CD14-positive monocyte (primary cell): ENCODE measurements around the gene CLIC3. TPM values are rescaled to one million over a fixed set of nuclear protein-coding genes. Genes with fewer than 3 reads are reported as not detected.

Experiments used
- DNase-seq, 3 donors: peaks; one replicate each; pipeline ENCODE4 v3.0.0-alpha.2; 2011 to 2022
- H2AFZ ChIP-seq: 2 replicates; pipeline ENCODE4 v1.6.0; 2012; ENCODE audit warnings: mild to moderate bottlenecking, low read depth, low read length, inconsistent platforms; ENCODE audit not compliant: insufficient read depth, poor library complexity, severe bottlenecking
- H3K27ac ChIP-seq, 2 donors: 1 replicate in 1 of 2; 2 replicates in 1 of 2; pipeline ENCODE4 v1.5.1; 2012 to 2013; ENCODE audit warnings: low read length in 2 of 2, control low read depth in 1 of 2, inconsistent platforms in 1 of 2, low read depth in 1 of 2, mild to moderate bottlenecking in 1 of 2
- H3K27me3 ChIP-seq, 2 donors: one replicate each; pipeline versions ENCODE4 v1.6.0 to v1.6.1; 2011 to 2013; ENCODE audit warnings: low read length in 2 of 2; ENCODE audit not compliant: control insufficient read depth in 2 of 2, insufficient read depth in 2 of 2
- H3K36me3 ChIP-seq, 2 donors: replicated peaks in 1 of 2; 1 replicate in 1 of 2; 2 replicates in 1 of 2; pipeline versions ENCODE4 v1.5.1 to v1.6.1; 2012 to 2013; ENCODE audit warnings: low read length in 2 of 2, control low read depth in 1 of 2, inconsistent platforms in 1 of 2, mild to moderate bottlenecking in 1 of 2; ENCODE audit not compliant: insufficient read depth in 2 of 2, control insufficient read depth in 1 of 2
- H3K4me1 ChIP-seq, 2 donors: 1 replicate in 1 of 2; 2 replicates in 1 of 2; pipeline versions ENCODE4 v1.5.1 to v1.6.1; 2012 to 2013; ENCODE audit warnings: low read length in 2 of 2, control low read depth in 1 of 2, inconsistent platforms in 1 of 2, mild to moderate bottlenecking in 1 of 2, moderate library complexity in 1 of 2; ENCODE audit not compliant: insufficient read depth in 2 of 2, control insufficient read depth in 1 of 2
- H3K4me2 ChIP-seq: replicated peaks from 2 replicates; pipeline ENCODE3; 2012; ENCODE audit warnings: low read length, moderate library complexity, mild to moderate bottlenecking; ENCODE audit not compliant: poor library complexity, severe bottlenecking; ENCODE audit errors: extremely low read depth
- H3K4me3 ChIP-seq, 3 experiments: fragments of 200-600 bp in 1 of 3; sonication (generic) in 1 of 3; replicated peaks in 1 of 3; 1 replicate in 2 of 3; 2 replicates in 1 of 3; pipeline ENCODE4 v1.5.1; 2011 to 2013; ENCODE audit warnings: low read length in 3 of 3, mild to moderate bottlenecking in 3 of 3, control low read depth in 2 of 3, low read depth in 2 of 3, inconsistent platforms in 1 of 3, moderate library complexity in 1 of 3
- H3K79me2 ChIP-seq: 2 replicates; pipeline ENCODE4 v1.6.0; 2012; ENCODE audit warnings: mild to moderate bottlenecking, control low read depth, inconsistent platforms, low read length, moderate library complexity; ENCODE audit not compliant: insufficient read depth
- H3K9ac ChIP-seq: 2 replicates; pipeline ENCODE4 v1.6.0; 2017; ENCODE audit warnings: low read length, mild to moderate bottlenecking; ENCODE audit not compliant: insufficient read depth, poor library complexity, severe bottlenecking
- H3K9me3 ChIP-seq, 2 donors: replicated peaks in 1 of 2; 1 replicate in 1 of 2; 2 replicates in 1 of 2; pipeline versions ENCODE4 v1.5.1 to v1.6.1; 2012 to 2013; ENCODE audit warnings: low read length in 2 of 2, control low read depth in 1 of 2; ENCODE audit not compliant: control insufficient read depth in 1 of 2, insufficient read depth in 1 of 2
- H4K20me1 ChIP-seq: 2 replicates; pipeline ENCODE4 v1.6.0; 2012; ENCODE audit warnings: mild to moderate bottlenecking, low read length, control low read depth, moderate library complexity; ENCODE audit not compliant: insufficient read depth
- H3K27ac Mint-ChIP-seq, 7 donors: one replicate each; pipeline ENCODE4 v1.8.0; 2020; ENCODE audit warnings: mild to moderate bottlenecking in 7 of 7, mixed read lengths in 7 of 7, moderate library complexity in 6 of 7, inconsistent platforms in 2 of 7
- H3K27me3 Mint-ChIP-seq, 3 donors: one replicate each; pipeline ENCODE4 v1.8.0; 2021 to 2022; ENCODE audit warnings: low read depth in 3 of 3, mild to moderate bottlenecking in 3 of 3, mixed read lengths in 3 of 3, moderate library complexity in 3 of 3, inconsistent platforms in 1 of 3
- H3K36me3 Mint-ChIP-seq, 2 donors: one replicate each; pipeline ENCODE4 v1.8.0; 2020; ENCODE audit warnings: mixed read lengths in 2 of 2, inconsistent platforms in 1 of 2, mild to moderate bottlenecking in 1 of 2
- H3K4me1 Mint-ChIP-seq: one replicate; pipeline ENCODE4 v1.8.0; 2020; ENCODE audit warnings: mild to moderate bottlenecking, mixed read lengths
- H3K4me3 Mint-ChIP-seq, 2 donors: one replicate each; pipeline ENCODE4 v1.8.0; 2020; ENCODE audit warnings: mild to moderate bottlenecking in 2 of 2, mixed read lengths in 2 of 2, moderate library complexity in 1 of 2
- H3K9me3 Mint-ChIP-seq, 7 donors: one replicate each; pipeline ENCODE4 v1.8.0; 2020 to 2022; ENCODE audit warnings: mixed read lengths in 7 of 7, mild to moderate bottlenecking in 6 of 7, moderate library complexity in 6 of 7, inconsistent platforms in 2 of 7
- CTCF ChIP-seq: fragments of 200-600 bp; IDR thresholded peaks from one replicate; pipeline ENCODE4 v1.8.0; 2022; ENCODE audit warnings: antibody characterized with exemption, mild to moderate bottlenecking
- WGBS: methylation state at CpG from one replicate; pipeline ENCODE4 v1.1.5; 2013; ENCODE audit warnings: missing lambda C conversion rate; ENCODE audit not compliant: insufficient coverage; 5-methylcytosine and 5-hydroxymethylcytosine counted together
- intact Hi-C, 2 donors: fragments of 100-400 bp; cut with micrococcal nuclease; formaldehyde crosslinking; loops; one replicate each; pipeline versions ENCODE4 v1.15.0 to v1.15.1; 2023
- polyA plus RNA-seq, 3 donors: library from polyadenylated mRNA; depleted of rRNA in 1 of 3; unstranded in 2 of 3; stranded (reverse) in 1 of 3; fragments of 300-500 nt in 2 of 3; fragments of >200 nt in 1 of 3; fragmentation: Illumina TruSeq in 2 of 3; gene quantifications; 1 replicate in 2 of 3; 2 replicates in 1 of 3; pipeline ENCODE4 v1.2.3, GENCODE V29; 2012 to 2021

CLIC3 gene
- polyA plus RNA-seq, 3 donors, result 0.29 to 0.51 TPM; not detected in 1

- Histone ChIP-seq H3K9ac (no peak overlapping the region), H3K9me3 (no peaks in the 10 kb centered on the region), H4K20me1 (no peaks in the 10 kb centered on the region), H3K4me3 (no peak overlapping the region), H3K4me2 (no peak overlapping the region), H3K36me3 (no peaks in the 10 kb centered on the region), H3K4me1 (peaks cover 10 to 12% of the 10 kb centered on the region in 2 donors), H2AFZ (no peak overlapping the region), H3K27me3 (no peaks in the 10 kb centered on the region), H3K27ac (no peak overlapping the region), H3K79me2 (no peaks in the 10 kb centered on the region)
- Mint-ChIP-seq H3K9me3 (peaks cover 0 to 2% (median 0%) of the 10 kb centered on the region in 7 donors), H3K27ac (no peak overlapping the region), H3K4me3 (no peak overlapping the region), H3K4me1 (peaks cover 14% of the 10 kb centered on the region), H3K27me3 (peaks cover 9 to 18% (median 12%) of the 10 kb centered on the region in 3 donors), H3K36me3 (no peaks in the 10 kb centered on the region)
- intact Hi-C loops, result no loop called here
- no peak for DNase-seq
- 100% methylated on average over 1 of the region's 9 CpGs for WGBS
- no peak for TF ChIP-seq CTCF
Measured at GRCh38 chr9:136962163-136962562, 34.2 kb downstream of the CLIC3 start.

- Mint-ChIP-seq H3K36me3 (no peaks in the 10 kb centered on the region), H3K27ac (no peak overlapping the region), H3K27me3 (peaks cover 9 to 16% (median 11%) of the 10 kb centered on the region in 3 donors), H3K9me3 (peaks cover 0 to 4% (median 3%) of the 10 kb centered on the region in 7 donors), H3K4me3 (no peak overlapping the region), H3K4me1 (peaks cover 14% of the 10 kb centered on the region)
- H3K4me3 ChIP-seq, result no peak overlapping the region
- no peak for TF ChIP-seq CTCF
- no peaks in the 10 kb centered on the region for H3K9me3 ChIP-seq
- H3K36me3 ChIP-seq, result no peaks in the 10 kb centered on the region
- no peak overlapping the region for H3K4me2 ChIP-seq
- no peak overlapping the region for H3K9ac ChIP-seq
- peaks cover 10 to 12% of the 10 kb centered on the region in 2 donors for H3K4me1 ChIP-seq
- no peak for DNase-seq
- H4K20me1 ChIP-seq, result no peaks in the 10 kb centered on the region
- intact Hi-C loops, result no loop called here
- no peak overlapping the region for H3K27ac ChIP-seq
- H2AFZ ChIP-seq, result no peak overlapping the region
- 91% methylated on average over 20 of the region's 23 CpGs for WGBS
- H3K79me2 ChIP-seq, result no peaks in the 10 kb centered on the region
- H3K27me3 ChIP-seq, result no peaks in the 10 kb centered on the region
Measured at GRCh38 chr9:136961279-136962065, 34.9 kb downstream of the CLIC3 start.
